ENCODE measurements around the gene RNF121. TPM values are rescaled to one million over a fixed set of nuclear protein-coding genes. Genes with fewer than 3 reads are reported as not detected.

Gene RNF121
- total RNA-seq, 1 donor from 2014 or later = 59.6 TPM

DNA sequence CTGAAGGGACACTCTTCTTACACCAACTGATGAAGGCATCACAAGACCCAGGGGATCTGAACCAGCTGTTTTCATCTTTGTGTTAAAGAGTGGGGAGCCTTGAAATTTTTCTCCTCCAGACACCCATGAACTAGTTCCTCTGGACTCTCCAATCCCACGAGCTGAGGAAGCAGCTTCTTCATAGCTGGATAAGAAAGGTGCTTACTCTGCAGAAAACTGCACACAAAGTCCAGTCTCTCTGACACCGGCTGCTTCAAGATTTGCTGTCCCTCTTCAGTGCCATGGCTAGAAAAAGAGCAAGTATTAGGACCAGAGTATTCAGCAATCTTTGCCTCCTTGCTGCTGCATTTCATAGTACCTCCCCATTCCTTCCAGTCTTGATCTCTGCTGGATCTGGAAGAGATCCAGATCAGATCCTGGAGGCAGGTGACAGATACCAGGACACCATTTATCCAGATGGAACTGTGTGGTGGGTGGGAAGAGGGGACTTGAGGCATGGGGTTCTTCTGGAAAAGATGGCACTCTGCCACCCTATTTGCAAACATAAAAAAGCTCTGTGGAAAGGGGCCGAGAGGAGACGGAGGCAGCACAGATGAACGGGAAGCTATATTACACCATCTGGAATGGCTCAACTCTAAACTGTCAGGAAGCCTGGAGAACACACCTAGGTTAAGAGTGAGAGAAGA lies 95.4 kb downstream of the RNF121 start:
- TF ChIP-seq, protein P1, sequence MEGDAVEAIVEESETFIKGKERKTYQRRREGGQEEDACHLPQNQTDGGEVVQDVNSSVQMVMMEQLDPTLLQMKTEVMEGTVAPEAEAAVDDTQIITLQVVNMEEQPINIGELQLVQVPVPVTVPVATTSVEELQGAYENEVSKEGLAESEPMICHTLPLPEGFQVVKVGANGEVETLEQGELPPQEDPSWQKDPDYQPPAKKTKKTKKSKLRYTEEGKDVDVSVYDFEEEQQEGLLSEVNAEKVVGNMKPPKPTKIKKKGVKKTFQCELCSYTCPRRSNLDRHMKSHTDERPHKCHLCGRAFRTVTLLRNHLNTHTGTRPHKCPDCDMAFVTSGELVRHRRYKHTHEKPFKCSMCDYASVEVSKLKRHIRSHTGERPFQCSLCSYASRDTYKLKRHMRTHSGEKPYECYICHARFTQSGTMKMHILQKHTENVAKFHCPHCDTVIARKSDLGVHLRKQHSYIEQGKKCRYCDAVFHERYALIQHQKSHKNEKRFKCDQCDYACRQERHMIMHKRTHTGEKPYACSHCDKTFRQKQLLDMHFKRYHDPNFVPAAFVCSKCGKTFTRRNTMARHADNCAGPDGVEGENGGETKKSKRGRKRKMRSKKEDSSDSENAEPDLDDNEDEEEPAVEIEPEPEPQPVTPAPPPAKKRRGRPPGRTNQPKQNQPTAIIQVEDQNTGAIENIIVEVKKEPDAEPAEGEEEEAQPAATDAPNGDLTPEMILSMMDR (IDR thresholded peaks at IDR 0.05; ENCODE audit: unreplicated experiment) = no peak
- Mint-ChIP-seq H3K4me1 (ENCODE audit: low read depth) (no peaks in the 10 kb centered on the region), H3K9me3 (ENCODE audit: low read depth) (no peaks in the 10 kb centered on the region), H3K27ac (no peak overlapping the region), H3K4me3 (ENCODE audit: low read depth) (no peak overlapping the region), H3K27me3 (no peaks in the 10 kb centered on the region), H3K36me3 (ENCODE audit: insufficient read depth) (peaks cover 14% of the 10 kb centered on the region)
- no peak for DNase-seq (ENCODE audit: low spot score, unreplicated experiment)

GRCh38 chr11:72026090-72026489 lies 97.2 kb downstream of the RNF121 start:
- Mint-ChIP-seq H3K9me3 (ENCODE audit: low read depth) (no peaks in the 10 kb centered on the region), H3K4me1 (ENCODE audit: low read depth) (peaks cover 2% of the 10 kb centered on the region), H3K27ac (peak overlapping the region; percentile 77), H3K4me3 (ENCODE audit: low read depth) (no peak overlapping the region), H3K36me3 (ENCODE audit: insufficient read depth) (peaks cover 7% of the 10 kb centered on the region), H3K27me3 (no peaks in the 10 kb centered on the region)
- no peak for DNase-seq (ENCODE audit: low spot score, unreplicated experiment)
- TF ChIP-seq, protein P1 (IDR thresholded peaks at IDR 0.05; ENCODE audit: unreplicated experiment) = no peak

- Mint-ChIP-seq H3K36me3 (ENCODE audit: insufficient read depth) (peaks cover 8% of the 10 kb centered on the region), H3K4me1 (ENCODE audit: low read depth) (peaks cover 2% of the 10 kb centered on the region), H3K4me3 (ENCODE audit: low read depth) (no peak overlapping the region), H3K9me3 (ENCODE audit: low read depth) (no peaks in the 10 kb centered on the region), H3K27ac (peak overlapping the region; percentile 52), H3K27me3 (no peaks in the 10 kb centered on the region)
- no peak for DNase-seq (ENCODE audit: low spot score, unreplicated experiment)
- TF ChIP-seq, protein P1 (IDR thresholded peaks at IDR 0.05; ENCODE audit: unreplicated experiment) = no peak
These were observed 101.7 kb downstream of the RNF121 start for GRCh38 chr11:72030472-72031045.

- H3K27ac Mint-ChIP-seq = peak overlapping the region; percentile 71
- peaks cover 10% of the 10 kb centered on the region for H3K36me3 Mint-ChIP-seq (ENCODE audit: insufficient read depth)
- no peaks in the 10 kb centered on the region for H3K9me3 Mint-ChIP-seq (ENCODE audit: low read depth)
- peaks cover 4% of the 10 kb centered on the region for H3K4me1 Mint-ChIP-seq (ENCODE audit: low read depth)
- no peak for DNase-seq (ENCODE audit: low spot score, unreplicated experiment)
- no peak overlapping the region for H3K4me3 Mint-ChIP-seq (ENCODE audit: low read depth)
- no peaks in the 10 kb centered on the region for H3K27me3 Mint-ChIP-seq
- TF ChIP-seq, protein P1 (IDR thresholded peaks at IDR 0.05; ENCODE audit: unreplicated experiment) = no peak
These were observed 107.8 kb downstream of the RNF121 start for GRCh38 chr11:72036687-72037086.

DNA sequence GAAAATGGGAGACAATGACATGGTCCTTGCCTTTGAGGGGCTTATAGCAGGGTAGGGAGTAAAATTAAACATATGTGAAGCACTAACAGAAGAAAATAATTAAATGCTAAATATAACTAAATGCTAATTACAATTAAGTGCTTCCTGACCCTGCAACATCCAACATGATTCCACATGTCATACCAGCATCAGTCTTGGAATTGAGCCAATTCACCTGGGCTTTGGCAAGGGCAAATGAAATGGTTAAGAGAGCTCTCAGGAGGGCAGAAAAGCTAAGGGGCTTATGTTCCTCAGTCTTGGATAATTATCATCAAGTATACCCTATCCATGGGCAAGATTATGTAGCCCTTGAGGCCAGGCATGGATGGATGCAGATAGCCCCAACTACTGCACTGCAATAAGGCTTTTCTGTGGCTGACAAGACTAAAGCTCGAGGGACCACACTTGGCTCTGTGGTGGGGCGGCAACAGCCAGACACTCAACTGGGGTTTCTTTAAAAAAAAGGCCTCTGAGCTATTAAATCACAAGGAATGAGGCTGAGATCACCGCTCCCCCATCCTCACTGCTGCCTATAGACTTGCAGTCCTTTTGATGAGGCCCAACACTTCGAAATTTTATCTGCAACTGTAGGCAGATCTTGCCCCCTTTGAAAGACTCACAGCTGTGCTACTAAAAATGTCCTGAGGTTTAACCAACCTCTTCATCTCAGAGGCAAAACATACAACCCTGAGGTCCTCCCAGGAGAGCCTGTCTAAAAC lies 108.9 kb downstream of the RNF121 start:
- Mint-ChIP-seq H3K4me1 (ENCODE audit: low read depth) (peaks cover 4% of the 10 kb centered on the region), H3K9me3 (ENCODE audit: low read depth) (no peaks in the 10 kb centered on the region), H3K36me3 (ENCODE audit: insufficient read depth) (peaks cover 10% of the 10 kb centered on the region), H3K4me3 (ENCODE audit: low read depth) (no peak overlapping the region), H3K27me3 (no peaks in the 10 kb centered on the region), H3K27ac (no peak overlapping the region)
- no peak for DNase-seq (ENCODE audit: low spot score, unreplicated experiment)
- TF ChIP-seq, protein P1 (IDR thresholded peaks at IDR 0.05; ENCODE audit: unreplicated experiment) = no peak
